T47D (cell line): Measurements from ENCODE around the gene CD4.

ENCODE experiments used
- DNase-seq, 2 experiments: peaks; one replicate each; pipeline versions ENCODE4 v3.0.0 to v3.0.0-alpha.2; 2011 to 2012; ENCODE audit warnings: low read depth in 1 of 2, low spot score in 1 of 2
- JUND ChIP-seq: IDR thresholded peaks from 2 replicates; pipeline ENCODE4 v1.6.1; 2012; ENCODE audit warnings: low read depth
- in situ Hi-C: cut with HindIII; loops from 2 replicates; pipeline ENCODE4 v1.10.0; 2016; ENCODE audit warnings: low sequenced_read_pairs, low pct_unique_long_range_greater_than_20kb

The CD4 gene

GRCh38 chr12:6816598-6816997 is 27.3 kb downstream of the CD4 start:
- TF ChIP-seq JUND = no peak
- no peak for DNase-seq
- in situ Hi-C loops = no loop called here

- no peak for DNase-seq
- in situ Hi-C loops = no loop called here
- no peak for TF ChIP-seq JUND
These were observed 27.8 kb downstream of the CD4 start for GRCh38 chr12:6817098-6817497.

DNA sequence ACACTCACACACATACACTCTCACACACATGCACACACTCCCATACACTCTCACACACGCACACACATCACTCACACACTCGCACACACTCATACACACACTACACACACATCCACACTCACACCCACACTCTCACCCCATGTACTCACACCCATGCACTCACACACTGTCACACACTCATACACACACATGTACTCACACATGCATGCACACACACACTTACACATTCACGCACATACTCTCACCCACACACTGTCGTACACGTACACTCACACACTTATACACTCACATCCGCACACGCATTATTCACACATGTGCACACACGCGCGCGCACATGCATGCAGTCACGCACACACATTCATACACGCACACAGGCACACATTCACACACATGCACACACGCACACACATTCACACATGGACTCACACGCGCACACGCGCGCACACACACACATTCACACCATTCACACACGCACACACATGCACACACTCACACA is 28.4 kb downstream of the CD4 start:
- in situ Hi-C loops = no loop called here
- TF ChIP-seq JUND = no peak
- DNase-seq = no peak

GRCh38 chr12:6818222-6818621 is 28.9 kb downstream of the CD4 start:
- in situ Hi-C loops = no loop called here
- no peak for TF ChIP-seq JUND
- no peak for DNase-seq

DNA sequence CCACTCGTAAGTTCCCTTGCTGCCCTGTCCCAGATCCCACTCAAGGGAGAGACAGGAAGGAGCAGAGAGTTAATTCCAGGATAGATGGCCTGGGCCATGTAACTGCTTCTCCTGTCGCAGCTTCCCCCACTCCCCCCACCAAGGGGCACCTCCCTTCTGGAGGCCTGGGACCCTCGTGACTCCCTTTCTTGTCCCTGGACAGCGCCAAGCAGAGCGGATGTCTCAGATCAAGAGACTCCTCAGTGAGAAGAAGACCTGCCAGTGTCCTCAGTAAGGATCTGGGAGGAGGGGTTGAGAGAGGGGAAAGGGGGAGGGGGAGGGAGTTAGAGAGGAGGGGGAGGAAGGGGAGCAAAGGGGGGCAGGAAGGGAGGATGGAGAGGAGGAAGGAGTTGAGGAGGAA is 29.3 kb downstream of the CD4 start:
- in situ Hi-C loops = no loop called here
- no peak for DNase-seq
- TF ChIP-seq JUND = no peak

DNA sequence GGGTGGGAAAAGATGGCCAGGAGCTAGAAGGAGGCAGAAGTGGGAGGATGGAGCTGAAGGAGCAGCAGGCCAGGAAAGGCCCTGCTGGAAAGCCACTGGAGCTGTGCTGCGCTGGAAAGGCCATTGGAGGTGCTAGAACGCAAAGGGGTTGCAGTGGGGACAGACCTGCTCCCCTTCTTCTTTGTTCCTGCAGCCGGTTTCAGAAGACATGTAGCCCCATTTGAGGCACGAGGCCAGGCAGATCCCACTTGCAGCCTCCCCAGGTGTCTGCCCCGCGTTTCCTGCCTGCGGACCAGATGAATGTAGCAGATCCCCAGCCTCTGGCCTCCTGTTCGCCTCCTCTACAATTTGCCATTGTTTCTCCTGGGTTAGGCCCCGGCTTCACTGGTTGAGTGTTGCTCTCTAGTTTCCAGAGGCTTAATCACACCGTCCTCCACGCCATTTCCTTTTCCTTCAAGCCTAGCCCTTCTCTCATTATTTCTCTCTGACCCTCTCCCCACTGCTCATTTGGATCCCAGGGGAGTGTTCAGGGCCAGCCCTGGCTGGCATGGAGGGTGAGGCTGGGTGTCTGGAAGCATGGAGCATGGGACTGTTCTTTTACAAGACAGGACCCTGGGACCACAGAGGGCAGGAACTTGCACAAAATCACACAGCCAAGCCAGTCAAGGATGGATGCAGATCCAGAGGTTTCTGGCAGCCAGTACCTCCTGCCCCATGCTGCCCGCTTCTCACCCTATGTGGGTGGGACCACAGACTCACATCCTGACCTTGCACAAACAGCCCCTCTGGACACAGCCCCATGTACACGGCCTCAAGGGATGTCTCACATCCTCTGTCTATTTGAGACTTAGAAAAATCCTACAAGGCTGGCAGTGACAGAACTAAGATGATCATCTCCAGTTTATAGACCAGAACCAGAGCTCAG is 30.0 kb downstream of the CD4 start:
- in situ Hi-C loops = no loop called here
- DNase-seq = no peak
- no peak for TF ChIP-seq JUND

- in situ Hi-C loops = no loop called here
- no peak for TF ChIP-seq JUND
- DNase-seq = no peak
These were observed 30.8 kb downstream of the CD4 start for GRCh38 chr12:6820166-6820565.

DNA sequence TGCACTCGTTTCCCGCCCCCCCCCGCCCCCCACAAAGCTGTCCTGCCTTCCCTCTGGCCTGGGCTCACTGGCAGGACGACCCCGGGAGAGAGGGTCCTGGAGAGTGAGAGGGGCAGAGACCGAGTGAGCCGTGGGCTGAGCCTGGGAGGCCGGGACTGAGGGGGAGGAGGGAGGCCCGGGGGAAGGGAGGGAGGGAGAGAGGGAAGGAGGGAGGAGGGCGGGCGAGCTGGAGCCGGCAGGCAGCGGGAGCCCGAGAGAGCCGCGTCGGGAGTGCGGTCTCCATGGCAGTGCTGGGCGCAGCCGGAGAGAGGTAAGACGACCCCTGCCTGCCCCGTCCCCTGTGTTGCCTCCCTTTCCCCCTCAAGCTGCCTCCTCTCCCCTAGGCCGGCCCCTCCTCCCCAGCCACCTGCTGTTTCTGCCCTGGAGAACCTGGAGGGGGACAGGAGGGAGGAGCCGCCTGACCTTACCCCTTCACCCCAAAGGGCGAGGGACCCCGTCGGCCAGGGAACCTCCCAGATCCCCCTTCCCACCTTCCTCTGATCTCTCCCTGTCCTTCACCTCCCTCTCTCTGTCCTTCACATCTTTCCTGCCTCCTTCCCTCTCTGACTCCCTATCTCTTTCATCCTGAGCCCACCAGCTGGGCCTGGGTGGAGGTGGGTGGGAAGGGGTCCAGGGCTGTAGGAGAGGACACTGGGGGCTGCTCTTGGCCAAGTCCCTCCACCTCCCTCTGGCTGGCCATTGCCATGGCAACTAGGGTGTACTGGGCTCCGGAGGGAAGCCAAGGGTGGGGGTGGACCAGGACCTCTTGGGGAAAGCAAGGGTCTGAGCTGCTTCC is 32.5 kb downstream of the CD4 start, which contains the start of gene GPR162:
Gene GPR162, plus strand, starts transcription at position 231 of the 835 bp plus-strand sequence. CDS start 2,078 bp downstream, outside the sequence.
- in situ Hi-C loops = no loop called here
- no peak for TF ChIP-seq JUND
- DNase-seq = no peak

GRCh38 chr12:6822426-6823135 is 33.3 kb downstream of the CD4 start:
- no peak for TF ChIP-seq JUND
- DNase-seq = no peak
- in situ Hi-C loops = no loop called here

DNA sequence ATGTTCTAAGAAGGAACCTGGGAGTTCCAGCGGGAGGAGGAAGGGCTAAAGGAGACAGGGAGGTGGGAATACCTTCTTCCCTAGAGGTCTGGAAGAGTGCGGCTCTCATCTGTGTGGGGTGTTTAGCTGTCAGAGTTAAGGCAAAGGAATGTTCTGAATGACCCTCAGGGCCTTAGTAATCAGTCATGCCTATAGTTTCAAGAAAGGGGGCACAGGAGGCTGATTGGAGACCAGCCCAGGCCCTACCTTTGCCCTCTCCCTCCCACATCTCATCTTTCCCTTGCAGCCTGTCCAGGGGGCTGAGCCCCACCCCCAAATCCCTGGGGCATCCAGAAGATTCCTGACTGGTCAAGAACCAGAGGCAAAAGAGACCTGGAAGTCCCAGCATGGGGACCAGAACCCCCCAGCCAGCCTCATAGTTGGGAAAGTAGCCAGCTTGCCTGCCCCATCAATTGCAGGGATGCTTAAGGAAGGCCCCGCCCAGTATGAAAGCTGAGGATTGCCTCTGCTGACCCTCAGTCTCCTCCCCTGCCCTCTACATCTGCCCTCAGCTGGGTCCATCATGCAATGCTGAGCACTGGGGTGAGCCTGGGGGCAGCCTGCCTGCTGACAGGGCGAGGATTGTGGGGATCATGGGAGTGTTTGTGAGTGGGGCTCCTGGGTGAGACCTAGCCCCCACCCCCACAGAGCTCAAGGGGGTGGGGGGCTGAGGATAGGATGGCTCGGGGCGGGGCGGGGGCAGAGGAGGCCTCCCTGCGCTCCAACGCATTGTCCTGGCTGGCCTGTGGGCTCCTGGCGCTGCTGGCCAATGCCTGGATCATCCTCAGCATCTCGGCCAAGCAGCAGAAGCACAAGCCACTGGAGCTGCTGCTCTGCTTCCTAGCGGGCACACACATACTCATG is 34.1 kb downstream of the CD4 start:
- in situ Hi-C loops = no loop called here
- no peak for DNase-seq
- TF ChIP-seq JUND = no peak

DNA sequence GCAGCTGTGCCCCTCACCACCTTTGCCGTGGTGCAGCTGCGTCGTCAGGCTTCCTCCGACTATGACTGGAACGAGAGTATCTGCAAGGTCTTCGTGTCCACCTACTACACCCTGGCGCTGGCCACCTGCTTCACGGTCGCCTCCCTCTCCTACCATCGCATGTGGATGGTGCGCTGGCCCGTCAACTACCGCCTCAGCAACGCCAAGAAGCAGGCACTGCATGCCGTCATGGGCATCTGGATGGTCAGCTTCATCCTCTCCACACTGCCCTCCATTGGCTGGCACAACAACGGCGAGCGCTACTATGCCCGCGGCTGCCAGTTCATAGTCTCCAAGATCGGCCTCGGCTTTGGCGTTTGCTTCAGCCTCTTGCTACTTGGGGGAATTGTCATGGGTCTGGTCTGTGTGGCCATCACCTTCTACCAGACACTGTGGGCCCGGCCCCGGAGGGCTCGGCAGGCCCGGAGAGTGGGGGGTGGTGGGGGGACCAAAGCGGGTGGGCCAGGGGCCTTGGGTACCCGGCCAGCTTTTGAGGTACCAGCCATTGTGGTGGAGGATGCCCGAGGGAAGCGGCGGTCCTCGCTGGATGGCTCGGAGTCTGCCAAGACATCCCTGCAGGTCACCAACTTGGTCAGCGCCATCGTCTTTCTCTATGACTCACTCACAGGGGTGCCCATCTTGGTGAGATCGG is 34.9 kb downstream of the CD4 start:
- TF ChIP-seq JUND = no peak
- in situ Hi-C loops = no loop called here
- DNase-seq = peak in 1 of 2 experiments; percentile 32
